Thyroid gland (tissue), 4 donors: Measurements from ENCODE around the gene SAG.

Experiments used
- CTCF ChIP-seq, 6 experiments: fragments of 200-600 bp in 3 of 6; fragments of 450-650 bp in 3 of 6; sonication (generic) in 3 of 6; IDR thresholded peaks; one replicate each; pipeline ENCODE4 v1.5.1; 2016 to 2019; ENCODE audit warnings: antibody characterized with exemption in 6 of 6, mild to moderate bottlenecking in 2 of 6, inconsistent platforms in 1 of 6, moderate library complexity in 1 of 6
- POLR2A ChIP-seq, 2 donors: fragments of 450-650 bp; IDR thresholded peaks; one replicate each; pipeline ENCODE4 v1.6.1; 2017; ENCODE audit warnings: antibody characterized with exemption in 2 of 2, mild to moderate bottlenecking in 2 of 2, moderate library complexity in 1 of 2

GRCh38 chr2:233356546-233357308 lies 49.1 kb downstream of the SAG start:
- no peak for TF ChIP-seq POLR2A (IDR thresholded peaks at IDR 0.05)
- TF ChIP-seq CTCF (IDR thresholded peaks at IDR 0.05): no peak
